Hepatocyte (in vitro differentiated cells): Measurements from ENCODE around the gene PLPP4. TPM values are rescaled to one million over a fixed set of nuclear protein-coding genes. Genes with fewer than 3 reads are reported as not detected.

Experiments used
- DNase-seq: peaks from one replicate; pipeline ENCODE4 v3.0.0-alpha.2; 2016; ENCODE audit warnings: low spot score
- H2AFZ ChIP-seq: fragments of 200-600 bp; sonication (generic); 2 replicates; pipeline ENCODE4 v1.6.0; 2016; ENCODE audit warnings: antibody characterized with exemption, mild to moderate bottlenecking
- H3K27ac ChIP-seq: fragments of 200-600 bp; sonication (generic); 2 replicates; pipeline ENCODE4 v1.5.1; 2016; ENCODE audit warnings: mild to moderate bottlenecking
- H3K27me3 ChIP-seq: fragments of 200-600 bp; sonication (generic); 2 replicates; pipeline ENCODE4 v1.6.1; 2016
- H3K36me3 ChIP-seq: fragments of 200-600 bp; sonication (generic); replicated peaks from 2 replicates; pipeline ENCODE4 v1.5.1; 2016; ENCODE audit warnings: low read depth; ENCODE audit not compliant: insufficient read depth
- H3K4me1 ChIP-seq: fragments of 200-600 bp; sonication (generic); 2 replicates; pipeline ENCODE4 v1.5.1; 2016; ENCODE audit warnings: mild to moderate bottlenecking, moderate library complexity; ENCODE audit not compliant: insufficient read depth
- H3K4me2 ChIP-seq: fragments of 200-600 bp; sonication (generic); 2 replicates; pipeline ENCODE4 v1.6.0; 2016
- H3K4me3 ChIP-seq: fragments of 200-600 bp; sonication (generic); 2 replicates; pipeline ENCODE4 v1.5.1; 2016; ENCODE audit warnings: mild to moderate bottlenecking
- H3K79me2 ChIP-seq: fragments of 200-600 bp; sonication (generic); 2 replicates; pipeline ENCODE4 v1.6.0; 2017; ENCODE audit warnings: mild to moderate bottlenecking
- H3K9me2 ChIP-seq: fragments of 200-600 bp; sonication (generic); replicated peaks from 2 replicates; pipeline ENCODE4 v1.6.0; 2017; ENCODE audit warnings: mild to moderate bottlenecking; ENCODE audit not compliant: insufficient read depth
- H3K9me3 ChIP-seq: fragments of 200-600 bp; sonication (generic); 2 replicates; pipeline ENCODE4 v1.5.1; 2016; ENCODE audit warnings: low read depth, mild to moderate bottlenecking
- H4K20me1 ChIP-seq: fragments of 200-600 bp; sonication (generic); 2 replicates; pipeline ENCODE4 v1.6.0; 2016; ENCODE audit warnings: mild to moderate bottlenecking; ENCODE audit not compliant: insufficient read depth, poor library complexity, severe bottlenecking
- CTCF ChIP-seq: fragments of 200-600 bp; sonication (generic); IDR thresholded peaks from 2 replicates; pipeline ENCODE4 v1.5.1; 2016; ENCODE audit warnings: antibody characterized with exemption, mild to moderate bottlenecking; ENCODE audit not compliant: poor library complexity
- EZH2 ChIP-seq: fragments of 200-600 bp; sonication (generic); IDR thresholded peaks from 2 replicates; pipeline ENCODE4 v1.6.1; 2016; ENCODE audit warnings: antibody characterized with exemption, mild to moderate bottlenecking, borderline replicate concordance
- EZH2phosphoT487 ChIP-seq: fragments of 200-600 bp; sonication (generic); IDR thresholded peaks from one replicate; pipeline ENCODE4 v1.6.1; 2018; ENCODE audit warnings: antibody characterized with exemption, mild to moderate bottlenecking, low read depth, moderate library complexity; ENCODE audit not compliant: unreplicated experiment, severe bottlenecking
- WGBS: methylation state at CpG from one replicate; pipeline ENCODE4 v1.1.6; 2016; ENCODE audit warnings: low lambda C conversion rate; ENCODE audit errors: missing lambda C conversion rate; 5-methylcytosine and 5-hydroxymethylcytosine counted together
- polyA plus RNA-seq: library from polyadenylated mRNA; unstranded; fragments of >200 nt; fragmentation: Nextera tagmentation; extraction: Ambion mirVana; gene quantifications from 2 replicates; pipeline ENCODE4 v1.2.1, GENCODE V29; 2016
- total RNA-seq: library from RNA; depleted of rRNA; stranded (reverse); fragments of >200 nt; gene quantifications from 2 replicates; pipeline ENCODE4 v1.2.3, GENCODE V29; 2014

PLPP4 gene
- total and polyA plus RNA-seq, 2 experiments from 2014 or later: 3.4 to 10.8 TPM

- no peak overlapping the region for H2AFZ ChIP-seq
- no peaks in the 10 kb centered on the region for H4K20me1 ChIP-seq
- no peaks in the 10 kb centered on the region for H3K4me1 ChIP-seq
- H3K79me2 ChIP-seq: no peaks in the 10 kb centered on the region
- H3K27ac ChIP-seq: no peak overlapping the region
- no peak overlapping the region for H3K4me2 ChIP-seq
- H3K36me3 ChIP-seq: no peaks in the 10 kb centered on the region
- peaks cover 4% of the 10 kb centered on the region for H3K27me3 ChIP-seq
- H3K4me3 ChIP-seq: no peak overlapping the region
- no peak for DNase-seq
- no peaks in the 10 kb centered on the region for H3K9me3 ChIP-seq
- TF ChIP-seq CTCF: no peak
- TF ChIP-seq EZH2phosphoT487: no peak
- no peak for TF ChIP-seq EZH2
- no peaks in the 10 kb centered on the region for H3K9me2 ChIP-seq
- 84% methylated on average over 2 of the region's 2 CpGs for WGBS
Measured at GRCh38 chr10:120612756-120613155, 155.7 kb downstream of the PLPP4 start.

GRCh38 chr10:120613180-120613579 is 156.2 kb downstream of the PLPP4 start:
- H3K4me2 ChIP-seq: no peak overlapping the region
- no peaks in the 10 kb centered on the region for H4K20me1 ChIP-seq
- WGBS: 93% methylated on average over 3 of the region's 3 CpGs

GRCh38 chr10:120614680-120615079 is 157.7 kb downstream of the PLPP4 start:
- Histone ChIP-seq H3K9me3 (no peaks in the 10 kb centered on the region), H3K4me3 (no peak overlapping the region), H3K27me3 (peaks cover 4% of the 10 kb centered on the region), H3K27ac (no peak overlapping the region), H3K9me2 (no peaks in the 10 kb centered on the region), H2AFZ (no peak overlapping the region), H3K4me1 (no peaks in the 10 kb centered on the region), H3K79me2 (no peaks in the 10 kb centered on the region), H3K4me2 (no peak overlapping the region), H3K36me3 (no peaks in the 10 kb centered on the region), H4K20me1 (no peaks in the 10 kb centered on the region)
- no peak for DNase-seq
- TF ChIP-seq CTCF (no peak), EZH2 (no peak), EZH2phosphoT487 (no peak)

More at GRCh38 chr10:120613180-120613579, 156.2 kb downstream of the PLPP4 start:
- TF ChIP-seq EZH2 (no peak), EZH2phosphoT487 (no peak), CTCF (no peak)
- no peak overlapping the region for H3K4me3 ChIP-seq
- H3K4me1 ChIP-seq: no peaks in the 10 kb centered on the region
- no peaks in the 10 kb centered on the region for H3K36me3 ChIP-seq
- no peaks in the 10 kb centered on the region for H3K79me2 ChIP-seq
- H3K9me3 ChIP-seq: no peaks in the 10 kb centered on the region
- H2AFZ ChIP-seq: no peak overlapping the region
- no peak overlapping the region for H3K27ac ChIP-seq
- H3K9me2 ChIP-seq: no peaks in the 10 kb centered on the region
- H3K27me3 ChIP-seq: peaks cover 4% of the 10 kb centered on the region
- DNase-seq: no peak
